ENCODE results near the gene KLKB1.

DNA sequence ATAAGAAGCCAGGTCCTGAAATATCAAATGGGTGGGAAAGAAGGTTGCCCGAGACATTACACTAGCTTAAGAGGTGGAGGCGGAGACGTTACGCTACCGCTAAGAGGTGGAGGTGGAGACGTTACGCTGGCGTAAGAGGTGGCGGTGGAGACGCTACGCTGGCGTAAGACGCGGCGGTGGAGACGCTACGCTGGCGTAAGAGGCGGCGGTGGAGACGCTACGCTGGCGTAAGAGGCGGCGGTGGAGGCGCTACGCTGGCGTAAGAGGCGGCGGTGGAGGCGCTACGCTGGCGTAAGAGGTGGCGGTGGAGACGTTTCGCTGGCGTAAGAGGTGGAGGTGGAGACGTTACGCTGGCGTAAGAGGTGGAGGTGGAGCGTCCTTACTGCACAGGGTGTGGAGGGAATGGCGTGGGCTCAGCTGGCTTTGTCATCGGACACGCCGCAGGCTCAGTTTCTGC is 23.2 kb upstream of the KLKB1 start:
- TF ChIP-seq, protein P1, sequence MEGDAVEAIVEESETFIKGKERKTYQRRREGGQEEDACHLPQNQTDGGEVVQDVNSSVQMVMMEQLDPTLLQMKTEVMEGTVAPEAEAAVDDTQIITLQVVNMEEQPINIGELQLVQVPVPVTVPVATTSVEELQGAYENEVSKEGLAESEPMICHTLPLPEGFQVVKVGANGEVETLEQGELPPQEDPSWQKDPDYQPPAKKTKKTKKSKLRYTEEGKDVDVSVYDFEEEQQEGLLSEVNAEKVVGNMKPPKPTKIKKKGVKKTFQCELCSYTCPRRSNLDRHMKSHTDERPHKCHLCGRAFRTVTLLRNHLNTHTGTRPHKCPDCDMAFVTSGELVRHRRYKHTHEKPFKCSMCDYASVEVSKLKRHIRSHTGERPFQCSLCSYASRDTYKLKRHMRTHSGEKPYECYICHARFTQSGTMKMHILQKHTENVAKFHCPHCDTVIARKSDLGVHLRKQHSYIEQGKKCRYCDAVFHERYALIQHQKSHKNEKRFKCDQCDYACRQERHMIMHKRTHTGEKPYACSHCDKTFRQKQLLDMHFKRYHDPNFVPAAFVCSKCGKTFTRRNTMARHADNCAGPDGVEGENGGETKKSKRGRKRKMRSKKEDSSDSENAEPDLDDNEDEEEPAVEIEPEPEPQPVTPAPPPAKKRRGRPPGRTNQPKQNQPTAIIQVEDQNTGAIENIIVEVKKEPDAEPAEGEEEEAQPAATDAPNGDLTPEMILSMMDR (IDR thresholded peaks at IDR 0.05; ENCODE audit: insufficient read depth, low read depth, low read length): no peak
- TF ChIP-seq EZH2 (IDR thresholded peaks at IDR 0.05; ENCODE audit: insufficient read depth, low read length): no peak

All from astrocyte (in vitro differentiated cells and primary cell).